ENCODE results near the gene G6PC3. TPM values are rescaled to one million over a fixed set of nuclear protein-coding genes. Genes with fewer than 3 reads are reported as not detected.
"Not testable (repeated sequence)": the region's sequence is repeated elsewhere in the genome, so short reads cannot be mapped to it uniquely, and the experiment has no call there.

The G6PC3 gene, protein sequence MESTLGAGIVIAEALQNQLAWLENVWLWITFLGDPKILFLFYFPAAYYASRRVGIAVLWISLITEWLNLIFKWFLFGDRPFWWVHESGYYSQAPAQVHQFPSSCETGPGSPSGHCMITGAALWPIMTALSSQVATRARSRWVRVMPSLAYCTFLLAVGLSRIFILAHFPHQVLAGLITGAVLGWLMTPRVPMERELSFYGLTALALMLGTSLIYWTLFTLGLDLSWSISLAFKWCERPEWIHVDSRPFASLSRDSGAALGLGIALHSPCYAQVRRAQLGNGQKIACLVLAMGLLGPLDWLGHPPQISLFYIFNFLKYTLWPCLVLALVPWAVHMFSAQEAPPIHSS
- total RNA-seq, result 60.1 TPM

DNA sequence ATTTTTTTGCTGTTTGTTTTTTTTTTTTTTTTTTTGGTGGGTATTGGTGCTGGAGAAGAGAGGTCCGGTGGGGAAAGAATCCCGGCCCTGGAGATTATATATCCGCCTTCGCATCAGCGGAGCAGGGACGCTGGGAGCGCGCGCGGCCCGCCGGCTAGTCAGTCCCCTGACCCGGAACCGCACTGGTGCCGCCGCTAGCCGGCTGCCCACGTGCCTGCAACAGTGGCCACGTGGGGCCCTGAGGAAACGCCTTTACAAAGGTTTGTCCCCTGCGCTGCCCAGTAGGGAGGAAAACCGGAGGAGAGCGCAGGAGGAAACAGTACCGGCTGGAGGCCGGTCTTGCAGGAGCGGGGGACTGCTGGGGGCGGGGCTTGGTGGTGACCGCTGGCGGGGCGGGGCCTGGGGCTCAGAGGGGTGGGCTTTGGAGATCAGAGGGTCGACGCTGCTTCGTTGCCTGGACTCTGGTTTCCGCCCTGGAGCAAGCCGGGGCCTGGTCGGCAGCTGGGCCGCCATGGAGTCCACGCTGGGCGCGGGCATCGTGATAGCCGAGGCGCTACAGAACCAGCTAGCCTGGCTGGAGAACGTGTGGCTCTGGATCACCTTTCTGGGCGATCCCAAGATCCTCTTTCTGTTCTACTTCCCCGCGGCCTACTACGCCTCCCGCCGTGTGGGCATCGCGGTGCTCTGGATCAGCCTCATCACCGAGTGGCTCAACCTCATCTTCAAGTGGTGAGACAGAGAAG, at the start of gene G6PC3:
Gene G6PC3 (plus strand): TSS at position 281 of the 743 bp plus-strand sequence. CDS start 231 bp downstream, at position 512.
- peak; percentile 43 to 96 (median 93) for DNase-seq (ENCODE audit: low read depth in 2 of 3, low spot score in 2 of 3)

DNA sequence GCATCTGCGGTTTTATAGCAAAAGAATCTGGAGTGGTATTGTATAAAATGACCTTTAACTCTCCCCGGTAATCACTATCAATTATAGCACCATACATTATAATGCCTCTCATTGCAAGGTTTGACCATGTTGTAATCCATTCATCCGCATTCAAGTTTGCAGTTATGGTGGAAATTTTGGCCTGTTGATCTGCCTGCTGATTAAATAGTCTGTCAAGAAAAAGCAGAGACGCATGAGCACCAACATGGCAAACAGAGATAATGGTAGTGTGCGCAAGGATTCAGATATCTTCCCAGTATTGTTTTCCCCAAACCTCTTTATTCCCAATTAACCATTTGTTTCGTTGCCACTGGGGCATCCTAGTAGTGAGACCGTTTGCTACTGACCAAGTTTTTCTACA, 49.3 kb upstream of the G6PC3 start:
- DNase-seq (ENCODE audit: low read depth in 2 of 3, low spot score in 2 of 3), result not testable (repeated sequence)

GRCh38 chr17:44022246-44022645, 48.3 kb upstream of the G6PC3 start:
- no peak for DNase-seq (ENCODE audit: low read depth in 2 of 3, low spot score in 2 of 3)

DNA sequence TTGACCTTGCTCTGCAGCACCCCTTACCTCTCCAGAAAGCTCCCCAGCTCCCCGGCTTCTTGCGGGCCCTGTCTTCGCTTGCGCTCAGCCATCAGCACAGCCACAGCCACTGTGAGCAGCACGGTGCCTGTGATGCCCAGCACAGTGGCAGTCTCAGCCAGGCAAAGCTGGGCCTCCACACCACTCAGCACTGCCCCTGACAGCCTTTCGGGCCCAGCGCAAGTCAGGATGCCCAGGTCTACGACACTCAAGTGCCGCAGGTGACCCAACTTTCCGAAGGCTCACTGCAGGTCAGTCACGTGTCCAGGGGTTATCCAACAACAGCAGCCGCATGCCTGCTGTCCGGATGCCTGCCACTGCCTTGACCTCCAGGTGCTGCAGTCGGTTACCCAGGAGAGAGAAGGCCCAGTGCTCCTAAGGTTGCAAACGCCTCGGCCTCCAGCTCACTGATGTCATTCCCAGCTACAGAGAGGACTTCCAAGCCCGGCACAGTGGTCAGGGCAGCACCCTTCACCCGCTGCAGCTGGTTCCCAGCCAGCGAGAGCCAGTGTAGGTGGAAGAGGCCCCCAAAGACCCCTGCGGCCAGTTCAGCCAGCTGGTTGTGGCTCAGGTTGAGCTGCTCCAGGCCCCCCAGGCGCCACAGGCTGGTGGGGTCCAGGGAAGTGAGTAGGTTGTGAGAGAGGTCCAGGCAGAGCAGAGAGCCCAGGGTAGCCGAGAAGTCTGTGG, 46.8 kb upstream of the G6PC3 start:
- DNase-seq (ENCODE audit: low read depth in 2 of 3, low spot score in 2 of 3), result no peak

- no peak for DNase-seq (ENCODE audit: low read depth in 2 of 3, low spot score in 2 of 3)
Measured at GRCh38 chr17:44024271-44024663, 46.3 kb upstream of the G6PC3 start.

GRCh38 chr17:44024853-44025252, 45.7 kb upstream of the G6PC3 start:
- no peak for DNase-seq (ENCODE audit: low read depth in 2 of 3, low spot score in 2 of 3)

- DNase-seq (ENCODE audit: low read depth in 2 of 3, low spot score in 2 of 3), result no peak
Measured at GRCh38 chr17:44029736-44030135, 40.8 kb upstream of the G6PC3 start.

GRCh38 chr17:44030482-44030881, 40.1 kb upstream of the G6PC3 start:
- DNase-seq (ENCODE audit: low read depth in 2 of 3, low spot score in 2 of 3), result no peak

DNA sequence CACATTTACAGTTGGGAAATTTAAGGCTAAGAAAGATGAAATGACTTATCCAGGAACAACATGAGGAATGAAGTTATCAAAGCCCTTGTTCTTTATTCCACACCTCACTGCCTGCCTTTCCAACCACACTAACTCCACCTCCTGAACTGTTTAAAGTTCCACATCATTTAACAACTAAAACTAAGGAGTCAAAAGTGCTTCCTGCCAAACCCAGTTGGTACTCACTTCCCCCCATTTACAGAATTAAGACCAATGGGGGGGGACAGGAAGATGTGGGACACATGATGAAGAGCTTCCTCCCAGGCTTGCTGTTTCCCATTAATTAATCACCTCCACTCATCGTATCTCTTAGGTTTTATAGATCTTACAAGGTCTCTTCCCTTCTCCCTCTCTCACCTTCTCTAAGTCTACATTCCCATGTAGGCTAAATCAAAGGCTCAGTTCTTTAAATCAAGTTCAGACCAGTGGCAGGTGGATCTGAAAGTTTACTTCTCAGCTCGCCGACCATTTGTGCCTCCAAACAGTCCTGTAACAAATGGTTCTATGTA, 36.6 kb upstream of the G6PC3 start:
- DNase-seq (ENCODE audit: low read depth in 2 of 3, low spot score in 2 of 3), result no peak

- not testable (repeated sequence) for DNase-seq (ENCODE audit: low read depth in 2 of 3, low spot score in 2 of 3)
Measured at GRCh38 chr17:44034688-44035087, 35.8 kb upstream of the G6PC3 start.

DNA sequence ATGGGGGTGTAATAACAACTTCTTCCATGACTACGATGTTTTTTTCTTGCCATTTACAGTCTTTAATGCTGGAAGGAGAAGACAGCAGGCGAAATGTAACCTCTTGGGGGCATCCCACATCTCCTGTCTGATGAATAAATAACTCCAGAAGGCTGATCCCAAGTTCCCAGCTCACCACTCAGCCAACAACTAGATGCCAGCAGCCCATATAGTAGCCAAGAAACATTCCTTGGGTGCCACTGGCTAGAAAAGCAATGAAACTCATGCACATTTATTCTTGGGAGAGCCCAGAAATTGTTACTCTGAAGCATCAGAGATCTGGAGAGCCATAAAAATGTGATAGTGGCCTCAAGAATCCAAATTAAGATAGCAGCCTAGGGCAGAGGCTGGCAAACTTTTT, 33.1 kb upstream of the G6PC3 start:
- DNase-seq (ENCODE audit: low read depth in 2 of 3, low spot score in 2 of 3), result no peak

DNA sequence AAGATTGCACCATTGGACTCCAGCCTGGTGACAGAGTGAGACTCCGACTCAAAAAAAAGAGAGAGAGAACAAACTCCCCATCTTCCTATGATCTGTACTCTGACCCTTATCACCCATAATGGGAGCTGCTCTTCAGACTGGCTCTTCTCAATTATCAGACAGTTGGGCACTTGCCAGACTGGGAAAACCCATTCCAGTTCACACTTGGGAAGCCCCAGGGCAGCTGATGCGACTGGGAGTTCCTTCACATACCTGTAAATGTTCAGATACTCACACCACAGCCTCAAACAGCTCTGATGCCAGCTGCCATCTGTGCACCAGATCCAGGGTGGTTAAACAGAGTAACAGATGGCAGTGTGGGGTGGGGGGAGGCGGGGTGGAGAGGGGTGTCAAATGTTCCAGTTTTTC, 31.9 kb upstream of the G6PC3 start:
- DNase-seq (ENCODE audit: low read depth in 2 of 3, low spot score in 2 of 3), result no peak

GRCh38 chr17:44039829-44040635, 30.5 kb upstream of the G6PC3 start:
- no peak for DNase-seq (ENCODE audit: low read depth in 2 of 3, low spot score in 2 of 3)

DNA sequence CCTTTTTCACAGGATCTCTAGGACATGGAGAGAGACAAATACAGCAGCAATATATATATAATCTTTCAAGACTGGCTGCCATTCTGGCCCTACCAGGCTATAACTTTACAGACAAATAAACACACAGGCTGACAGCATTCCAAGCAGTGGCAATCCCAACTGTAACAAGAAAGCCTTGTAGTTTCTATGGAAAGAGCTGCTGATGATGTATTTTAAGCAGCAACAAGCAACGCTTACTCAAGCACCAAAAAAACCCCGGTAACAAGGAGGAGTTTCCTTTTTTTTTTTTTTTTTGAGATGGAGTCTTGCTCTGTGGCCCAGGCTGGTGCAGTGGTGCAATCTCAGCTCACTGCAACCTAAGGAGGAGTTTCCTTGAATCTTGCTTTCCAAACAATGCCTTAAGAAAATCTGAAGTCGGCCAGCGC, 27.3 kb upstream of the G6PC3 start:
- no peak for DNase-seq (ENCODE audit: low read depth in 2 of 3, low spot score in 2 of 3)

DNA sequence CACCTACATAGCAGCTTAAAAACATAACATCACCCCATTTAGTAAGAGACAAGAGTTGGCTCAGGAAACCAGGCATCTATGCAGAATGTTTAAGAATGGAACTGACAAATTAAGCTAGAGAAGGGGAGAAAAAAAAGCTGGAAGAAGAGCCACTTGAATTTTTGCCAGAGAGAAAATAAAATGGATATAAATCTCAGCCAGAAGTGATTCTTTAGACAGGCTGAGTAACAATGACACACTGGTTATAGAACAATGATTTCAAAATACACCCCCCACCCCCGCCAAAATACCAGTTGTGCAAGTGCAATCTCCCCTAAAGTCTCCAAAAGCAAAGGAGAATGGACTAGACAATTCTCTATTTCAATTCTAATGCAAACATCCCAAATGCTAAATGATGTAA, 26.5 kb upstream of the G6PC3 start:
- no peak for DNase-seq (ENCODE audit: low read depth in 2 of 3, low spot score in 2 of 3)

DNA sequence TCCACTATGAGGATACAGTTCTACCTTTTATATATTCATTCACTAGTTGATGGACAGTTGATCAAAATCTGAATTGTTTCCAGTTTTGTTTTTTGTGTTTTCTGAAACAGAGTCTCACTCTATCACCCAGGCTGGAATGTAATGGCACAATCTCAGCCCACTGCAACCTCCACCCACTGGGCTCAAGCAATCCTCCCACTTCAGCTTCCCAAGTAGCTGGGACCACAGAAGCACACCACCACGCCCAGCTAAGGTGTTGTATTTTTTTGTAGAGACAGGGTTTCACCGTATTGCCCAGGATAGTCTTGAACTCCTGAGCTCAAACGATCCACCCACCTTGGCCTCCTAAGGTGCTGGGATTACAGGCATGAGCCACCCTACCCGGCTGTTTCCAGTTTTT, 25.0 kb upstream of the G6PC3 start:
- DNase-seq (ENCODE audit: low read depth in 2 of 3, low spot score in 2 of 3), result no peak

DNA sequence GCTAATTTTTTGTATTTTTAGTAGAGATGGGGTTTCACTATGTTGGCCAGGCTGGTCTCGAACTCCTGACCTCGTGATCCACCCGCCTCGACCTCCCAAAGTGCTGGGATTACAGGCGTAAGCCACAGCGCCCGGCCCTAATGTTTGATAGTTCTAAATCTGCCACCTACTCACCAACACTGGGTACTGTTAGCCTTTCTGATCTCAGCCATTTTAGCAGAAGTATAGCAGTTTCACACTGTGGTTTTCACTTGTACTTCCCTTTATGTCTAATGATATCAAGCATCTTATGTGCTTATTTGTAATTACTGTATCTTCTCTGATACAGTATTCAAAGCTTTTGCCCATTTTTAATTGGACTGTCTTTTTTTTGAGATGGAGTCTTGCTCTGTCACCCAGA, 23.6 kb upstream of the G6PC3 start:
- DNase-seq (ENCODE audit: low read depth in 2 of 3, low spot score in 2 of 3), result not testable (repeated sequence)

- DNase-seq (ENCODE audit: low read depth in 2 of 3, low spot score in 2 of 3), result no peak
Measured at GRCh38 chr17:44049294-44050060, 21.1 kb upstream of the G6PC3 start.

DNA sequence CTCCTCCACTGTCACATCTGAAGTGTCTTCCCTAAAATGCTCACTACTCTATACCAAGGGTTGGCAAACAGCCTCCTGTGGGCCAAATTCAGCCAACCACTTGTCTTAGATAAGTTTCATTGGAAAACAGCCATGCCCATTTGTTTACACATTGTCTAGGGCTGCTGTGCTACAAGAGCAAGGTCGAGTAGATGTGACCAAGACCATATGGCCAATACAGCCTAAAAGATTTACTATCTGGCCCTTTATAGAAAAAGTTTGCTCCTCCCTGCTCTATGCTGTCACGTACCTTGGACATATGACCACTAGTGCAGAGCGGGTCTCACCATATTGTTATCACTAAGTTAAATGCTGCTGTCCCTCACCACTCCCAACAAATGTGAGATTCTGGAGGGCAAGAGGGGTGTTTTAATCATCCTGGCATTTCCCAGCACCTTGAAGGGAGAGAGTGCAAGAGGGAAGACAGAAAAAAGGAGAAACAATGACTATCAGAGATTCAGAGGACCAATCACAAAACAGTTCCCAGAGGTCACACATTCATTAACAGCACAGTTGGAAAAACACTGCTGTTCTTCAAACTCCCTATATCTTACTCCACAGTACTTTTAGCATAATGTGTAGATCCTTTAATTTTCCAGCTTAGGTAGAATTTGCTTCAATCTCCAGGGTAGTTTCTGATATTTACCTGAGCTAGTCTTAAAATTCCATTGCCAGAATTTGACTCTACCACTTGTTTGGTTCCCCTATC, 17.2 kb upstream of the G6PC3 start:
- no peak for DNase-seq (ENCODE audit: low read depth in 2 of 3, low spot score in 2 of 3)
